ENCODE data around the gene ALOX12. TPM values are rescaled to one million over a fixed set of nuclear protein-coding genes. Genes with fewer than 3 reads are reported as not detected.
"Not testable (repeated sequence)": the region's sequence is repeated elsewhere in the genome, so short reads cannot be mapped to it uniquely, and the experiment has no call there.

ALOX12 gene
- total and polyA plus RNA-seq, 8 donors, result 0.92 to 3.4 TPM; not detected in 6

- Histone ChIP-seq H3K27me3 (peaks cover 0 to 47% (median 2%) of the 10 kb centered on the region in 3 donors), H3K36me3 (no peaks in the 10 kb centered on the region), H3K27ac (no peak overlapping the region), H3K4me3 (no peak overlapping the region), H3K9me3 (no peaks in the 10 kb centered on the region), H3K4me1 (peaks cover 10 to 38% (median 31%) of the 10 kb centered on the region in 4 donors)
- no peak for DNase-seq
- TF ChIP-seq POLR2AphosphoS5 (IDR thresholded peaks at IDR 0.05) (no peak), EP300 (IDR thresholded peaks at IDR 0.05) (no peak), POLR2A (IDR thresholded peaks at IDR 0.05) (no peak), CTCF (IDR thresholded peaks at IDR 0.05) (no peak)
- WGBS, 5 donors, result 71 to 77% (median 74%) methylated on average over 6 of the region's 6 CpGs
- intact Hi-C loops (cut with DNase I; ENCODE audit: low total_unique reads), result no loop called here
Observed at GRCh38 chr17:7048968-7049367, 53.1 kb downstream of the ALOX12 start.

- 77 to 85% (median 79%) methylated on average over 8 to 9 of the region's 9 CpGs for WGBS, 5 donors
- peaks cover 0 to 34% (median 0%) of the 10 kb centered on the region in 3 donors for H3K27me3 ChIP-seq
- H3K27ac ChIP-seq; DNase-seq; H3K36me3 ChIP-seq; H3K9me3 ChIP-seq; intact Hi-C loops (cut with DNase I; ENCODE audit: low total_unique reads); H3K4me3 ChIP-seq: not testable (repeated sequence)
- peaks cover 6 to 28% (median 21%) of the 10 kb centered on the region in 4 donors for H3K4me1 ChIP-seq
Observed at GRCh38 chr17:7050583-7050982, 54.7 kb downstream of the ALOX12 start.

- H3K9me3 ChIP-seq, result no peaks in the 10 kb centered on the region
- peaks cover 0 to 11% (median 0%) of the 10 kb centered on the region in 3 donors for H3K27me3 ChIP-seq
- H3K4me1 ChIP-seq, result peaks cover 0 to 15% (median 3%) of the 10 kb centered on the region in 4 donors
- intact Hi-C loops (cut with DNase I; ENCODE audit: low total_unique reads), result no loop called here
- H3K27ac ChIP-seq, result no peak overlapping the region
- H3K36me3 ChIP-seq, result no peaks in the 10 kb centered on the region
- H3K4me3 ChIP-seq, result no peak overlapping the region
- 70 to 87% (median 75%) methylated on average over 4 of the region's 4 CpGs for WGBS, 5 donors
- TF ChIP-seq POLR2A (IDR thresholded peaks at IDR 0.05) (no peak), CTCF (IDR thresholded peaks at IDR 0.05) (no peak), POLR2AphosphoS5 (IDR thresholded peaks at IDR 0.05) (no peak), EP300 (IDR thresholded peaks at IDR 0.05) (no peak)
- no peak for DNase-seq
Observed at GRCh38 chr17:7056386-7056785, 60.5 kb downstream of the ALOX12 start.

- no peak for TF ChIP-seq CTCF (IDR thresholded peaks at IDR 0.05)
- TF ChIP-seq EP300 (IDR thresholded peaks at IDR 0.05), result no peak
- TF ChIP-seq POLR2AphosphoS5 (IDR thresholded peaks at IDR 0.05), result no peak
- TF ChIP-seq POLR2A (IDR thresholded peaks at IDR 0.05), result no peak
- intact Hi-C loops (cut with DNase I; ENCODE audit: low total_unique reads), result no loop called here
- no peak for DNase-seq
- H3K27me3 ChIP-seq, result peaks cover 0 to 23% (median 0%) of the 10 kb centered on the region in 3 donors
- no peak overlapping the region for H3K4me3 ChIP-seq
- peaks cover 0 to 9% (median 0%) of the 10 kb centered on the region in 4 donors for H3K4me1 ChIP-seq
- H3K36me3 ChIP-seq, result no peaks in the 10 kb centered on the region
- 57 to 75% (median 70%) methylated on average over 7 of the region's 7 CpGs for WGBS, 5 donors
- H3K27ac ChIP-seq, result no peak overlapping the region
- no peaks in the 10 kb centered on the region for H3K9me3 ChIP-seq
Observed at GRCh38 chr17:7058831-7059447, 63.1 kb downstream of the ALOX12 start.

Small RNAs within 50 kb of the gene (small RNA-seq; reads per million reads assigned to genes)
- 0 reads per million in 4 donors for gene AC120057.1

Other genes with a start within 250 kb of the ALOX12 start
- 100 to 1,000 TPM in 1 of 5 donors, 10 to 100 TPM in 3, 1 to 10 TPM in 1; 7.2 to 116 (median 32.5) TPM for gene XAF1, start 240.0 kb upstream of the ALOX12 start, total RNA-seq
- 10 to 100 TPM in 2 of 3 donors, 1 to 10 TPM in 1; 7.9 to 33.7 (median 11.5) TPM for gene XAF1, start 240.0 kb upstream of the ALOX12 start, polyA plus RNA-seq
- under 1 TPM in 1 of 5 donors, not detected in 4; 0.73 TPM for gene FBXO39, start 219.8 kb upstream of the ALOX12 start, total RNA-seq
- 1 to 10 TPM in 1 of 3 donors, under 1 TPM in 1, not detected in 1; 0.25 to 1.3 TPM for gene FBXO39, start 219.8 kb upstream of the ALOX12 start, polyA plus RNA-seq
- 1 to 10 TPM in 1 of 5 donors, under 1 TPM in 1, not detected in 3; 0.55 to 2.2 TPM for gene TEKT1, start 164.3 kb upstream of the ALOX12 start, total RNA-seq
- not detected for gene TEKT1, start 164.3 kb upstream of the ALOX12 start, polyA plus RNA-seq
- 100 to 1,000 TPM in 2 of 5 donors, 10 to 100 TPM in 3; 12.3 to 173 (median 78.8) TPM for gene RNASEK, start 16.6 kb downstream of the ALOX12 start, total RNA-seq
- gene RNASEK, start 16.6 kb downstream of the ALOX12 start, polyA plus RNA-seq, result 100 to 1,000 TPM; 243 to 390 (median 247) TPM
- gene BCL6B, start 27.0 kb downstream of the ALOX12 start, total RNA-seq, result 1 to 10 TPM in 3 of 5 donors, not detected in 2; 1.3 to 5.5 (median 2.9) TPM
- gene BCL6B, start 27.0 kb downstream of the ALOX12 start, polyA plus RNA-seq, result 1 to 10 TPM; 2.2 to 5.0 (median 4.3) TPM
- gene SLC16A13, start 40.0 kb downstream of the ALOX12 start, total RNA-seq, result 1 to 10 TPM in 1 of 5 donors, not detected in 4; 2.9 TPM
- 1 to 10 TPM in 1 of 3 donors, under 1 TPM in 1, not detected in 1; 0.56 to 1.4 TPM for gene SLC16A13, start 40.0 kb downstream of the ALOX12 start, polyA plus RNA-seq
- gene SLC16A11, start 48.0 kb downstream of the ALOX12 start, total RNA-seq, result not detected
- gene SLC16A11, start 48.0 kb downstream of the ALOX12 start, polyA plus RNA-seq, result 1 to 10 TPM in 2 of 3 donors, under 1 TPM in 1; 0.68 to 3.7 (median 2.3) TPM
- gene CLEC10A, start 84.2 kb downstream of the ALOX12 start, total RNA-seq, result 1 to 10 TPM in 2 of 5 donors, not detected in 3; 1.2 to 4.8 TPM
- 1 to 10 TPM in 2 of 3 donors, under 1 TPM in 1; 0.75 to 6.6 (median 2.2) TPM for gene CLEC10A, start 84.2 kb downstream of the ALOX12 start, polyA plus RNA-seq
- gene ASGR2, start 118.8 kb downstream of the ALOX12 start, total RNA-seq, result 1 to 10 TPM in 2 of 5 donors, not detected in 3; 1.4 to 2.2 TPM
- under 1 TPM in 1 of 3 donors, not detected in 2; 0.73 TPM for gene ASGR2, start 118.8 kb downstream of the ALOX12 start, polyA plus RNA-seq
- gene ASGR1, start 183.3 kb downstream of the ALOX12 start, total RNA-seq, result under 1 TPM in 2 of 5 donors, not detected in 3; 0.87 to 0.92 TPM
- 1 to 10 TPM; 1.9 to 6.0 (median 2.5) TPM for gene ASGR1, start 183.3 kb downstream of the ALOX12 start, polyA plus RNA-seq
- gene DLG4, start 223.8 kb downstream of the ALOX12 start, total RNA-seq, result 10 to 100 TPM in 3 of 5 donors, 1 to 10 TPM in 2; 3.2 to 26.3 (median 10.6) TPM
- gene DLG4, start 223.8 kb downstream of the ALOX12 start, polyA plus RNA-seq, result 10 to 100 TPM in 1 of 3 donors, 1 to 10 TPM in 2; 5.8 to 11.5 (median 7.0) TPM
- 1,000 to 10,000 TPM in 3 of 5 donors, 100 to 1,000 TPM in 2; 348 to 3,058 (median 1,195) TPM for gene ACADVL, start 223.9 kb downstream of the ALOX12 start, total RNA-seq
- 100 to 1,000 TPM; 651 to 783 (median 654) TPM for gene ACADVL, start 223.9 kb downstream of the ALOX12 start, polyA plus RNA-seq
- gene DVL2, start 238.5 kb downstream of the ALOX12 start, total RNA-seq, result 100 to 1,000 TPM in 1 of 5 donors, 10 to 100 TPM in 4; 16.9 to 114 (median 19.7) TPM
- 10 to 100 TPM; 12.1 to 14.5 (median 14.5) TPM for gene DVL2, start 238.5 kb downstream of the ALOX12 start, polyA plus RNA-seq
- 10 to 100 TPM in 3 of 5 donors, 1 to 10 TPM in 2; 5.2 to 26.2 (median 14.0) TPM for gene PHF23, start 243.4 kb downstream of the ALOX12 start, total RNA-seq
- 10 to 100 TPM; 21.3 to 27.2 (median 21.5) TPM for gene PHF23, start 243.4 kb downstream of the ALOX12 start, polyA plus RNA-seq
- 100 to 1,000 TPM; 111 to 419 (median 206) TPM for gene GABARAP, start 246.4 kb downstream of the ALOX12 start, total RNA-seq
- 1,000 to 10,000 TPM in 1 of 3 donors, 100 to 1,000 TPM in 2; 773 to 1,252 (median 934) TPM for gene GABARAP, start 246.4 kb downstream of the ALOX12 start, polyA plus RNA-seq

All from stomach (tissue), 9 donors.